Measurements from ENCODE around the gene CDH4. TPM values are rescaled to one million over a fixed set of nuclear protein-coding genes. Genes with fewer than 3 reads are reported as not detected.

Gene CDH4
- polyA plus RNA-seq, 4 donors = 5.6 to 8.8 (median 7.0) TPM

GRCh38 chr20:61502433-61502832 lies 250.4 kb downstream of the CDH4 start:
- DNase-seq (ENCODE audit: low read depth in 4 of 4, low spot score in 2 of 4) = no peak

GRCh38 chr20:61503106-61503505 lies 251.0 kb downstream of the CDH4 start:
- no peak for DNase-seq (ENCODE audit: low read depth in 4 of 4, low spot score in 2 of 4)

GRCh38 chr20:61505508-61505907 lies 253.4 kb downstream of the CDH4 start:
- no peak for DNase-seq (ENCODE audit: low read depth in 4 of 4, low spot score in 2 of 4)

GRCh38 chr20:61507778-61508177 lies 255.7 kb downstream of the CDH4 start:
- no peak for DNase-seq (ENCODE audit: low read depth in 4 of 4, low spot score in 2 of 4)

GRCh38 chr20:61508301-61509096 lies 256.4 kb downstream of the CDH4 start:
- no peak for DNase-seq (ENCODE audit: low read depth in 4 of 4, low spot score in 2 of 4)

- no peak for DNase-seq (ENCODE audit: low read depth in 4 of 4, low spot score in 2 of 4)
Observed at GRCh38 chr20:61510778-61511330, 258.8 kb downstream of the CDH4 start.

- no peak for DNase-seq (ENCODE audit: low read depth in 4 of 4, low spot score in 2 of 4)
Observed at GRCh38 chr20:61512475-61512874, 260.4 kb downstream of the CDH4 start.

- DNase-seq (ENCODE audit: low read depth in 4 of 4, low spot score in 2 of 4) = no peak
Observed at GRCh38 chr20:61513124-61514017, 261.3 kb downstream of the CDH4 start.

- no peak for DNase-seq (ENCODE audit: low read depth in 4 of 4, low spot score in 2 of 4)
Observed at GRCh38 chr20:61514018-61514365, 261.9 kb downstream of the CDH4 start.

GRCh38 chr20:61514396-61514795 lies 262.3 kb downstream of the CDH4 start:
- DNase-seq (ENCODE audit: low read depth in 4 of 4, low spot score in 2 of 4) = no peak

GRCh38 chr20:61514805-61515505 lies 262.9 kb downstream of the CDH4 start:
- DNase-seq (ENCODE audit: low read depth in 4 of 4, low spot score in 2 of 4) = no peak

- no peak for DNase-seq (ENCODE audit: low read depth in 4 of 4, low spot score in 2 of 4)
Observed at GRCh38 chr20:61515922-61516321, 263.9 kb downstream of the CDH4 start.

- DNase-seq (ENCODE audit: low read depth in 4 of 4, low spot score in 2 of 4) = no peak
Observed at GRCh38 chr20:61516346-61517208, 264.5 kb downstream of the CDH4 start.

GRCh38 chr20:61517419-61517818 lies 265.4 kb downstream of the CDH4 start:
- no peak for DNase-seq (ENCODE audit: low read depth in 4 of 4, low spot score in 2 of 4)

GRCh38 chr20:61518424-61518951 lies 266.4 kb downstream of the CDH4 start:
- no peak for DNase-seq (ENCODE audit: low read depth in 4 of 4, low spot score in 2 of 4)

GRCh38 chr20:61519488-61519887 lies 267.4 kb downstream of the CDH4 start:
- DNase-seq (ENCODE audit: low read depth in 4 of 4, low spot score in 2 of 4) = no peak

- no peak for DNase-seq (ENCODE audit: low read depth in 4 of 4, low spot score in 2 of 4)
Observed at GRCh38 chr20:61520076-61520892, 268.2 kb downstream of the CDH4 start.

GRCh38 chr20:61520893-61521460 lies 268.9 kb downstream of the CDH4 start:
- no peak for DNase-seq (ENCODE audit: low read depth in 4 of 4, low spot score in 2 of 4)

Data from left renal cortex interstitium (tissue), 4 donors.